ENCODE results near the gene GTF3C1. TPM values are rescaled to one million over a fixed set of nuclear protein-coding genes. Genes with fewer than 3 reads are reported as not detected.

The GTF3C1 gene
- total RNA-seq, 1 donor, result 101 TPM

DNA sequence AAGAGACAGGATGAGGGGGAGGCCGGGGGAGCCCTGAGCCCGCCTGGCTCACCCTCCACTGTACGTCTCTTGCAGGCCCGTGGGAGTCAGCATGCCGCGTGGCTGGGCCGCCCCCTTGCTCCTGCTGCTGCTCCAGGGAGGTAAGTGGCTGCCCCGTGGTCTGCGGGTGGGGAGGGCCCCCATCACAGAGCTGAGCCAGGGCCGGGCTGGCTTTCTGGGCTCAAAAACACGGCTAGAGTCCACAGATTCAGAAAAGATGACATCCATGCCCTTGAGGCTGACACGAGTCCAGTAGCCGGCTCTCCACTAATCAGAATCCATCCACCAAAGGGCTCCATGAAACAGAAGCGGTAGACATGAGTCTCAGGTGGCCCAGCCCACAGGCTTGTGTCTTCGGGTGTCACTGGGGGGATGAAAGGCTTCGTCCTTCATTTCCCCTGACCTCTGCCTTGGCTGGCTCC, 119.7 kb downstream of the GTF3C1 start:
- H3K4me3 ChIP-seq (ENCODE audit: low read depth, low read length), result no peak overlapping the region

DNA sequence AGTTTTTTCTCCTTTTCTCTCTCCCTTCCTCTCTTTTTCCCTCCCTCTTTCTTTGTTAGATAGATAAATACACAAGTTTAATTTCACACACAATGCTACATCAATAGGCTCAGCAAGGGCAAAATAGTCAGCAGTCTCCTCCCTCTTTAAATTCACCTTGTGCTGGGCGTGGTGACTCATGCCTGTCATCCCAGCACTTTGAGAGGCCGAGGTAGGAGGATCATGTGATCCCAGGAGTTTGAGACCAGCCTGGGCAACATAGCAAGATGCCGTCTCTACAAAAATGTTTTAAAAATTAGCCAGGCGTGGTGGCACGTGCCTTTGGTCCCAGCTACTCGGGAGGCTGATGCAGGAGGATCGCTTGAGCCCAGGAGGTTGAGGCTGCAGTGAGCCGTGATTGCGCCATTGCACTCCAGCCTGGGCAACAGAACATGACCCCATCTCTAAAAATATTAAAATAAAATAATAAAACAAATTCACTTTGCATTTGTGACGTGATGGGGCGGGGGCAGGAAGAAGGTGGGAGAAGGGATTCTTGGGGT, 120.3 kb downstream of the GTF3C1 start:
- H3K4me3 ChIP-seq (ENCODE audit: low read depth, low read length), result no peak overlapping the region
- TF ChIP-seq, protein P1, sequence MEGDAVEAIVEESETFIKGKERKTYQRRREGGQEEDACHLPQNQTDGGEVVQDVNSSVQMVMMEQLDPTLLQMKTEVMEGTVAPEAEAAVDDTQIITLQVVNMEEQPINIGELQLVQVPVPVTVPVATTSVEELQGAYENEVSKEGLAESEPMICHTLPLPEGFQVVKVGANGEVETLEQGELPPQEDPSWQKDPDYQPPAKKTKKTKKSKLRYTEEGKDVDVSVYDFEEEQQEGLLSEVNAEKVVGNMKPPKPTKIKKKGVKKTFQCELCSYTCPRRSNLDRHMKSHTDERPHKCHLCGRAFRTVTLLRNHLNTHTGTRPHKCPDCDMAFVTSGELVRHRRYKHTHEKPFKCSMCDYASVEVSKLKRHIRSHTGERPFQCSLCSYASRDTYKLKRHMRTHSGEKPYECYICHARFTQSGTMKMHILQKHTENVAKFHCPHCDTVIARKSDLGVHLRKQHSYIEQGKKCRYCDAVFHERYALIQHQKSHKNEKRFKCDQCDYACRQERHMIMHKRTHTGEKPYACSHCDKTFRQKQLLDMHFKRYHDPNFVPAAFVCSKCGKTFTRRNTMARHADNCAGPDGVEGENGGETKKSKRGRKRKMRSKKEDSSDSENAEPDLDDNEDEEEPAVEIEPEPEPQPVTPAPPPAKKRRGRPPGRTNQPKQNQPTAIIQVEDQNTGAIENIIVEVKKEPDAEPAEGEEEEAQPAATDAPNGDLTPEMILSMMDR (IDR thresholded peaks at IDR 0.05; ENCODE audit: insufficient read depth, low read depth, low read length), result no peak
- DNase-seq (ENCODE audit: low read depth), result no peak

More for the DNA sequence above, 119.7 kb downstream of the GTF3C1 start:
- DNase-seq (ENCODE audit: low read depth), result no peak
- TF ChIP-seq, protein P1 (IDR thresholded peaks at IDR 0.05; ENCODE audit: insufficient read depth, low read depth, low read length), result no peak

DNA sequence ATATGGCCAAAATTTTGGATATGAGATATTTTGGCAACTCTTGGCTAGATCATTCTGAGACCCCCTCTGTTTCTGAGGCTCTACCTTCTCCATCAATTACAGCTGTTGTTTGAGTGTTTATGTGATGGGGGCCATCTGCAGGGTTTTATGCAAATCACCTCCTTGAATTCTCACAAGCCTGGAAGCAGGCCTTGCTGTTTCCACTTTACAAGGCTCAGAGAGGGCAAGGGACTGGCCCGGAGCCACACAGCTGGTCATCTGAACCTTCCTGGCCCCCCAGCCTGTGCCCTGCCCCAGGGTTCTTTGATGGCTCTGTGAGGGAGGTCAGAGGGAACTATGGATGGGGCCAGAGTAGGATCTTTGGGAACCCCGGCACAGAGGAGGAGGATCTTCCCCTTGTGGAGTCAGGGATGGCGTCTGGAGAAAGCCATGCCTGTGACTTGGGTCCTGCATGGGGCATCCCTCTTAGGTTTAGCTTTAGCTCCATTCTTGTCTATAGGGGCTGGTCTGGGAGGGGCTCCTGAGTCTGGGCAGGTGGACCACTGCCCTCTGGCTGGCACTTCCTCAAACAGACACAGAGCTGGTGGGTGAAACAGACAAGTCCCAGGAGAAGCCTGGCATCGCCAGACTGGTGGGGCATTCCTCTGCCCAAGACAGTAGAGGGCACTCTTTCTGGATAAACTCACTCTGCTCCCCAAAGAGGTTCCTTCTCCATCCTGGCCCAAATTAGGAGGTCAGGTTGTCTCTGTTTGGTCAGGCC, 121.5 kb downstream of the GTF3C1 start:
- TF ChIP-seq, protein P1 (IDR thresholded peaks at IDR 0.05; ENCODE audit: insufficient read depth, low read depth, low read length), result peak; percentile 10
- no peak overlapping the region for H3K4me3 ChIP-seq (ENCODE audit: low read depth, low read length)
- no peak for DNase-seq (ENCODE audit: low read depth)

DNA sequence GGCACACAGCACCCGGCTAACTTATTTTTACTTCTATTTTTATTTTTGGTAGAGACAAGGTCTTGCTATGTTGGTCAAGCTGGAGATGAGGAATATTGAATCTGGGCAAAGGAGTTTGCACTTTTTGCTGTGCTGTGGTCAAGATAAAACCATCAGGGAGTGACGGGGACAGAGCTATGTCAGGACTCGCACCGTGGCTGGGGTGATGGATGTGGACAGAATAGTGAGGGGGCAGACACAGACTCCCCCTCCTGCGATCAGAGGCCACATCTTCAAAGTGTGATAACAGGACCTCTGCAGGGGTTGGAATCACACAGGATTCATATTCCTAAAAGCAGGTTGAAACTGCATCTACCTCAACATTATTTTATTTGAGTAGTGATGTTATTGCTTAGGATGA, 122.2 kb downstream of the GTF3C1 start:
- TF ChIP-seq, protein P1 (IDR thresholded peaks at IDR 0.05; ENCODE audit: insufficient read depth, low read depth, low read length), result no peak

DNA sequence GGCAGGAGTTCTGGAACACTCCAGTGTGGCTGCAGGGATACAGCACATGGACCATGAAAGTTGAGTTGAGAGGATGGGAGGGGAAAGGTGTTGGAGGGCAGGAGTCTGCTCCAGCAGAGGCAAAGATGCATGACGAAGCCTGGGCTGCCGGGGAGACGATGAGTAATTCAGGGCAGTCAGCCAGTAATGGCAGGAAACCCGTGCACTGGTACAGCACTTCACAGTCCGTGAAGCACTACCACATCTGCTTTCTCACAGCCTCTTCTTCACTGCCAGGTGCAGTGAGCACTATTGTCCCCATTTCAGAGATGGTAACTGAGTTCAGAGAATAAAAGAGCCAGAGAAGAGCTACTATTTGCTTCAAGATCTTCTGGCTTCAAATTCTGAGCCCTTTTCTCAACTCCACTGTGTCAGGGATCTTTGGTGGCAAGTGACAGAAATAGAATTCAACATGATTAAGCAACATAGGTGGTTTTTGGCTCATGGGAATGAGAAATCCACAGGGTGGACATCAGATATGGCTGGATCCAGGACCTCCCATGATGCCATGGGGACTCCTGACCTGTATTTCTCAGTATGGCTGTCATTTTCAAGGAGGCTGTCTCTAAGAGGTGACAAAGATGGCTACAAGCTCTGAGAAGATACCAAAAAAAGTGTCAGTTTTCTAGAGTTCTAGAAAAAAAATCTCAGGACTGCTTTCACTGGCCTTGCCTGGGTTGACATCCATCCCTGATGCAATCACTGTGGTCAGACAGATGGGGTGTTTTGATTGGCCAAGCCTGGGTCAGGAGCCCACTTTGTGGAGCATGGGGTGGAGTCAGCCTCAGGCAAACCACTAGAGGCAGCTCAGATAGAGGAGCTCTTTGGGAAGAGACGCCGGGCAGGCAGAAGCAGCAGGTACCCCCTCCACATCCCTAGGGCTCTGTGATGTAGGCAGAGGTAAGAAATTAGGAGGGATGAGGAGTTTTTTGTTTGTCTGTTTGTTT, 123.0 kb downstream of the GTF3C1 start:
- DNase-seq (ENCODE audit: low read depth), result peak; percentile 75
- H3K4me3 ChIP-seq (ENCODE audit: low read depth, low read length), result no peak overlapping the region
- TF ChIP-seq, protein P1 (IDR thresholded peaks at IDR 0.05; ENCODE audit: insufficient read depth, low read depth, low read length), result no peak

More for the DNA sequence above, 122.2 kb downstream of the GTF3C1 start:
- H3K4me3 ChIP-seq (ENCODE audit: low read depth, low read length), result no peak overlapping the region
- DNase-seq (ENCODE audit: low read depth), result no peak

DNA sequence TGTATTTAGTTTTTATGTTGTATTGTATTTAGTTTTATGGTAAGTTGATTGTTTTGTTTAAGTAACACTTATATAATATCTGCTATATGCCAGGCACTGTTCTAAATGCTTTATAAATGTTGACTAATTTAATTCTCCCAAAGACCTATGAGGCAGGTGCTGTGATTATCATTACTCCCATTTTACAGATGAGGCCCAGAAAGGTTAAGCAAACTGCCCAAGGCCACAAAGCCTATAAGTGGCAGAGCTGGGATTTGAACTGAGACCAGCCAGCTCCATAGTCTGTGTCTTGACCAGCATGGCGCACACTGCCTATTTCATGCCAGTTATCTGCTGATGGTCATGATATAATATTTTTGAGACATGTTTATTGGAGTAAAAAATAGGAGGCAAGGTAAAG, 123.8 kb downstream of the GTF3C1 start:
- DNase-seq (ENCODE audit: low read depth), result no peak
- no peak overlapping the region for H3K4me3 ChIP-seq (ENCODE audit: low read depth, low read length)
- TF ChIP-seq, protein P1 (IDR thresholded peaks at IDR 0.05; ENCODE audit: insufficient read depth, low read depth, low read length), result no peak
